MM.1S (cell line): ENCODE results near the gene MAGIX.

Experiments used
- DNase-seq: peaks from one replicate; pipeline ENCODE4 v3.0.0-alpha.2; 2015
- H2AFZ ChIP-seq: fragments of 300-600 bp; sonication (generic); 2 replicates; pipeline ENCODE4 v1.6.0; 2016; ENCODE audit warnings: antibody characterized with exemption, low read length
- H3F3A ChIP-seq: fragments of 300-600 bp; sonication (generic); 2 replicates; pipeline ENCODE4 v1.6.1; 2016; ENCODE audit warnings: mild to moderate bottlenecking, antibody characterized with exemption, low read length, moderate library complexity, mixed read lengths; ENCODE audit not compliant: insufficient read depth
- H3K27ac ChIP-seq: fragments of 300-600 bp; sonication (generic); 2 replicates; pipeline ENCODE4 v1.5.1; 2016; ENCODE audit warnings: mild to moderate bottlenecking, low read length
- H3K27me3 ChIP-seq: fragments of 300-600 bp; sonication (generic); replicated peaks from 2 replicates; pipeline ENCODE4 v1.6.0; 2016; ENCODE audit warnings: low read length; ENCODE audit not compliant: insufficient read depth
- H3K36me3 ChIP-seq: fragments of 300-600 bp; sonication (generic); replicated peaks from 2 replicates; pipeline ENCODE4 v1.6.1; 2016; ENCODE audit warnings: mild to moderate bottlenecking, low read length, mixed read lengths; ENCODE audit not compliant: insufficient read depth
- H3K4me1 ChIP-seq: fragments of 300-600 bp; sonication (generic); 2 replicates; pipeline ENCODE4 v1.6.1; 2016; ENCODE audit warnings: low read length, mixed read lengths
- H3K4me2 ChIP-seq: fragments of 300-600 bp; sonication (generic); 2 replicates; pipeline ENCODE4 v1.6.0; 2016; ENCODE audit warnings: low read depth, low read length
- H3K4me3 ChIP-seq: fragments of 300-600 bp; sonication (generic); 2 replicates; pipeline ENCODE4 v1.5.1; 2016; ENCODE audit warnings: low read length, mixed read lengths
- H3K79me2 ChIP-seq: fragments of 300-600 bp; sonication (generic); 2 replicates; pipeline ENCODE4 v1.6.1; 2016; ENCODE audit warnings: mixed run types, low read length, mixed read lengths
- H3K9ac ChIP-seq: fragments of 300-600 bp; sonication (generic); 2 replicates; pipeline ENCODE4 v1.6.1; 2016; ENCODE audit warnings: low read length, mixed read lengths
- H3K9me2 ChIP-seq: fragments of 300-600 bp; sonication (generic); replicated peaks from 2 replicates; pipeline ENCODE4 v1.6.1; 2016; ENCODE audit warnings: mild to moderate bottlenecking, low read length, mixed read lengths; ENCODE audit not compliant: insufficient read depth
- H3K9me3 ChIP-seq: fragments of 300-600 bp; sonication (generic); replicated peaks from 2 replicates; pipeline ENCODE4 v1.6.1; 2016; ENCODE audit warnings: mild to moderate bottlenecking, low read length, mixed read lengths; ENCODE audit not compliant: insufficient read depth
- H4K20me1 ChIP-seq: fragments of 300-600 bp; sonication (generic); 2 replicates; pipeline ENCODE4 v1.6.1; 2016; ENCODE audit warnings: mild to moderate bottlenecking, low read length, moderate library complexity, mixed read lengths; ENCODE audit not compliant: insufficient read depth
- CTCF ChIP-seq: fragments of 300-600 bp; sonication (generic); IDR thresholded peaks from 2 replicates; pipeline ENCODE4 v1.5.1; 2016; ENCODE audit warnings: antibody characterized with exemption, low read length, mixed read lengths
- EZH2 ChIP-seq: fragments of 300-600 bp; sonication (generic); optimal IDR thresholded peaks from 2 replicates; pipeline ENCODE3; 2017; ENCODE audit warnings: low read depth, mild to moderate bottlenecking, antibody characterized with exemption, low read length, mixed read lengths
- EZH2phosphoT487 ChIP-seq: fragments of 300-600 bp; sonication (generic); IDR thresholded peaks from 2 replicates; pipeline ENCODE4 v1.6.1; 2018; ENCODE audit warnings: antibody characterized with exemption, low read length

The MAGIX gene

GRCh38 chrX:49188468-49189076 lies 26.0 kb downstream of the MAGIX start:
- Histone ChIP-seq H3K9me3 (no peaks in the 10 kb centered on the region), H3K9ac (no peak overlapping the region), H2AFZ (no peak overlapping the region), H3F3A (no peaks in the 10 kb centered on the region), H4K20me1 (no peaks in the 10 kb centered on the region), H3K9me2 (no peaks in the 10 kb centered on the region), H3K79me2 (peaks cover 4% of the 10 kb centered on the region; the same call in 1 of the 2 replicates), H3K27ac (no peak overlapping the region), H3K4me1 (no peaks in the 10 kb centered on the region; the same call in 1 of the 2 replicates), H3K4me2 (no peak overlapping the region), H3K4me3 (no peak overlapping the region), H3K36me3 (no peaks in the 10 kb centered on the region), H3K27me3 (no peaks in the 10 kb centered on the region)
- TF ChIP-seq EZH2phosphoT487, result no peak
- TF ChIP-seq CTCF, result no peak
- TF ChIP-seq EZH2, result no peak
- DNase-seq, result no peak

- DNase-seq, result no peak
- H3K9ac ChIP-seq, result no peak overlapping the region
- H3K4me1 ChIP-seq, result no peaks in the 10 kb centered on the region; the same call in 1 of the 2 replicates
- H3F3A ChIP-seq, result no peaks in the 10 kb centered on the region
- no peak overlapping the region for H3K27ac ChIP-seq
- no peak overlapping the region for H3K4me3 ChIP-seq
- no peaks in the 10 kb centered on the region for H3K36me3 ChIP-seq
- H3K79me2 ChIP-seq, result peaks cover 4% of the 10 kb centered on the region; the same call in 1 of the 2 replicates
- no peak overlapping the region for H2AFZ ChIP-seq
- H3K27me3 ChIP-seq, result no peaks in the 10 kb centered on the region
- H3K4me2 ChIP-seq, result no peak overlapping the region
- TF ChIP-seq EZH2, result no peak
- TF ChIP-seq CTCF, result no peak
- TF ChIP-seq EZH2phosphoT487, result no peak
- H3K9me2 ChIP-seq, result no peaks in the 10 kb centered on the region
- H3K9me3 ChIP-seq, result no peaks in the 10 kb centered on the region
- no peaks in the 10 kb centered on the region for H4K20me1 ChIP-seq
Measured at GRCh38 chrX:49189606-49190005, 27.0 kb downstream of the MAGIX start.

GRCh38 chrX:49190821-49191573 lies 28.4 kb downstream of the MAGIX start:
- Histone ChIP-seq H3F3A (no peaks in the 10 kb centered on the region), H3K9me3 (no peaks in the 10 kb centered on the region), H3K4me3 (peak overlapping the region; percentile 85), H4K20me1 (no peaks in the 10 kb centered on the region), H2AFZ (peak overlapping the region; percentile 61; the same call in 1 of the 2 replicates), H3K9me2 (no peaks in the 10 kb centered on the region), H3K36me3 (no peaks in the 10 kb centered on the region), H3K27me3 (no peaks in the 10 kb centered on the region), H3K4me2 (peak overlapping the region; percentile 49; the same call in 1 of the 2 replicates), H3K27ac (peak overlapping the region; percentile 74; the same call in 1 of the 2 replicates), H3K79me2 (no peaks in the 10 kb centered on the region), H3K9ac (peak overlapping the region; percentile 72), H3K4me1 (no peaks in the 10 kb centered on the region; the same call in 1 of the 2 replicates)
- TF ChIP-seq CTCF (no peak), EZH2phosphoT487 (no peak), EZH2 (no peak)
- DNase-seq, result peak; percentile 96
